ENCODE measurements around the gene ADD2.

The ADD2 gene

DNA sequence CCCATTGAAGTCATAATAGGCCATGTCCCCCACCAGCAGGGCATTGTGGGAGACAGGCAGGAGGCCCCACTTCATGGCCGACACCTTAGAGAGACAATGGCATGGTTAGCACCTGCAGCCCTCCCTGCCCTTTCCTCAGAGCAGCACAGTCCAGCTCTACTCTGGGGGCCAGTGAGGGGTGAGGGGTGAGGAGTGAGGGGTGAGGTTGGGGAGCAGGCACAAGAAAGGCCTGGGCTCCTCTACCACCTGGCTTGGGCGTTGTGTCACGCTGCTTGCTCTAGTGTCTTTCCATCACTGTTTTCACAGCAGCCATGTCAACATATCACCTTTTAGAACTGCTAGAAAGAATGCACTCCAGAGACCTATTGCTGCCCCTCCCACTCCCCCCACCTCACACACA, 77.2 kb downstream of the ADD2 start:
- Histone ChIP-seq H3K4me3 (ENCODE audit: low read depth, low read length) (no peak overlapping the region), H3K9me3 (ENCODE audit: severe bottlenecking) (no peaks in the 10 kb centered on the region), H3K36me3 (peaks cover 90% of the 10 kb centered on the region), H3K27ac (no peak overlapping the region), H3K27me3 (ENCODE audit: insufficient read depth, low read depth, severe bottlenecking) (no peaks in the 10 kb centered on the region)
- TF ChIP-seq, protein P1, sequence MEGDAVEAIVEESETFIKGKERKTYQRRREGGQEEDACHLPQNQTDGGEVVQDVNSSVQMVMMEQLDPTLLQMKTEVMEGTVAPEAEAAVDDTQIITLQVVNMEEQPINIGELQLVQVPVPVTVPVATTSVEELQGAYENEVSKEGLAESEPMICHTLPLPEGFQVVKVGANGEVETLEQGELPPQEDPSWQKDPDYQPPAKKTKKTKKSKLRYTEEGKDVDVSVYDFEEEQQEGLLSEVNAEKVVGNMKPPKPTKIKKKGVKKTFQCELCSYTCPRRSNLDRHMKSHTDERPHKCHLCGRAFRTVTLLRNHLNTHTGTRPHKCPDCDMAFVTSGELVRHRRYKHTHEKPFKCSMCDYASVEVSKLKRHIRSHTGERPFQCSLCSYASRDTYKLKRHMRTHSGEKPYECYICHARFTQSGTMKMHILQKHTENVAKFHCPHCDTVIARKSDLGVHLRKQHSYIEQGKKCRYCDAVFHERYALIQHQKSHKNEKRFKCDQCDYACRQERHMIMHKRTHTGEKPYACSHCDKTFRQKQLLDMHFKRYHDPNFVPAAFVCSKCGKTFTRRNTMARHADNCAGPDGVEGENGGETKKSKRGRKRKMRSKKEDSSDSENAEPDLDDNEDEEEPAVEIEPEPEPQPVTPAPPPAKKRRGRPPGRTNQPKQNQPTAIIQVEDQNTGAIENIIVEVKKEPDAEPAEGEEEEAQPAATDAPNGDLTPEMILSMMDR (IDR thresholded peaks at IDR 0.05; ENCODE audit: low read depth, low read length), result no peak
- peak; percentile 6 for DNase-seq

DNA sequence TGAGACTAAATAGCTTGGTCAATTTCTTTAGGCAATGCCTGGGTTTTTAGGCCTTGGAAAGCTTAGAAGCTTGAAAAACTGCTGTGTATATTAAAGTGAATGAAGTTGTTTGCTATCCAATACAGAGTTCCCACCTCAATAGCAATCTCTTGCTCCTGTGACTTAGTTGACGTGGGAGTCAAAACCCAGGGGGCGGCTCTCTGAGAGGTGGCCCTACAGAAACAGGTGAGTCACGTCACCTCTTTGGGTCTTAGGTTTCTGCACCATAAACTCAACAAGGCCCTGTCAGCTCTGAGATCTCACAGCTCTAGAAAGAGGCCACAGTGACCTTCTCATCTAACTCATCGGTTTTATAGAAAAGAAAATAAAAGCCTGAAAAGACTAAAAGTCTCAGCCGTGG, 79.6 kb downstream of the ADD2 start:
- Histone ChIP-seq H3K27ac (no peak overlapping the region), H3K27me3 (ENCODE audit: insufficient read depth, low read depth, severe bottlenecking) (no peaks in the 10 kb centered on the region), H3K4me3 (ENCODE audit: low read depth, low read length) (no peak overlapping the region), H3K36me3 (peaks cover 90% of the 10 kb centered on the region), H3K9me3 (ENCODE audit: severe bottlenecking) (no peaks in the 10 kb centered on the region)
- DNase-seq, result no peak
- TF ChIP-seq, protein P1 (IDR thresholded peaks at IDR 0.05; ENCODE audit: low read depth, low read length), result no peak

DNA sequence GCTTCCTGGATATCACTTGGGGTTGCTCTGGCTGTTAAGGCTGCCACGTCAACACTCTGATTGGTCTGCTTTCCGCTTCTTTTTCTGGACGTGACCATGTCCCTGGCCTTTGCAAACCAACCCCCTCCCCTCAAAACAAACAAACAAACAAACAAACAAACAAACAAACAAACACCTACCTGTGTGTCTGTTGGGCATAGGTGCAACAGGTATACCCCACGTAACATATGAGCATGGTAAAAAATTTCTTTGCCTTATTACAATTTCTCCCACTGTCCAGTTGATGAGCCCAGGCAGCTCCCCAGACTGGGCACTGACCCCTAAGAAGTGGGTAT, 80.6 kb downstream of the ADD2 start:
- no peaks in the 10 kb centered on the region for H3K9me3 ChIP-seq (ENCODE audit: severe bottlenecking)
- H3K27ac ChIP-seq, result peak overlapping the region; percentile 66
- H3K27me3 ChIP-seq (ENCODE audit: insufficient read depth, low read depth, severe bottlenecking), result no peaks in the 10 kb centered on the region
- peaks cover 91% of the 10 kb centered on the region for H3K36me3 ChIP-seq
- TF ChIP-seq, protein P1 (IDR thresholded peaks at IDR 0.05; ENCODE audit: low read depth, low read length), result no peak
- no peak for DNase-seq
- H3K4me3 ChIP-seq (ENCODE audit: low read depth, low read length), result no peak overlapping the region

DNA sequence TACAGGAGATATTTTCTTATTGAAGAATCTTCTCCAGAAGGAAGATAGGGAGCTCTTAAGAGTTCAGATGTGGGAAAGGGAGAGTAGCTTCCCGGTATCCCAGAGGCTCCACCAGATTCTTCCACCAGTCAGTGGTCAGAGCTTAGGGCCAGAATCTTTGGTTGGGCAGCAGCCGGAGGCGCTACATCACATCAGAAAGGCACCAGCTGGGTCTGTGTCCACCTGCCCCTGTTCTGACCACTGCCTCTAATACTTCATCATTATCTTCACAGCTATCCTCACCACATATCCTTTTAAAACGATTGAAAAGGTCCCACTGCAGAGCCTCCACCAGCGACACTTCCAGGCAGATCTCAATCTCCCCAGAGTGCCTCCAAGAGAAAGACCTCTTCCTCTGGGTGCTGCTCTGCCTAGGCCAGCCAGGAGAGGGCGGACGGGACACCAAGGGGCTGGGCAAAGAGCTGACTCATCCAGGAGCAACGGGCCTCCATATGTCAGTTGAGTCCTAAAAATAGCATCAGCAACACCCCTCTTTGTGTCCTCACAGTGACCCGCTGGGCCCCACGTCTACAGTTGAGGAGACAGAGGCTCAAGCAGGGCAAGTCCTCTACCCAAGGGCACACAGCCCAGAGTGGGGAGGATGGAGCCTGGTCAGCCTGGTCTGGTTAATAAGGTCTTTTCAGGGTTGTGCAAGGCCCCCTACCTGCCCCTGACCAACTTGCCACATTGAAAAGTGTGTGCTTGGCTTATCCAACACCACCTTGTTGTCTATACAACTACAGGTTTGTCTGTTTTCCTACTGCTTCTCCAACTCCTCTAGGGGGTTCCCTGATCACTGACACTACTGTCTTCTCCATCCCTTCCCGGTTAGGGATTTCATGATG, 81.2 kb downstream of the ADD2 start:
- peaks cover 91% of the 10 kb centered on the region for H3K36me3 ChIP-seq
- H3K27ac ChIP-seq, result peak overlapping the region; percentile 66
- TF ChIP-seq, protein P1 (IDR thresholded peaks at IDR 0.05; ENCODE audit: low read depth, low read length), result peak; percentile 90
- H3K27me3 ChIP-seq (ENCODE audit: insufficient read depth, low read depth, severe bottlenecking), result no peaks in the 10 kb centered on the region
- peak; percentile 97 for DNase-seq
- H3K4me3 ChIP-seq (ENCODE audit: low read depth, low read length), result no peak overlapping the region
- H3K9me3 ChIP-seq (ENCODE audit: severe bottlenecking), result no peaks in the 10 kb centered on the region

DNA sequence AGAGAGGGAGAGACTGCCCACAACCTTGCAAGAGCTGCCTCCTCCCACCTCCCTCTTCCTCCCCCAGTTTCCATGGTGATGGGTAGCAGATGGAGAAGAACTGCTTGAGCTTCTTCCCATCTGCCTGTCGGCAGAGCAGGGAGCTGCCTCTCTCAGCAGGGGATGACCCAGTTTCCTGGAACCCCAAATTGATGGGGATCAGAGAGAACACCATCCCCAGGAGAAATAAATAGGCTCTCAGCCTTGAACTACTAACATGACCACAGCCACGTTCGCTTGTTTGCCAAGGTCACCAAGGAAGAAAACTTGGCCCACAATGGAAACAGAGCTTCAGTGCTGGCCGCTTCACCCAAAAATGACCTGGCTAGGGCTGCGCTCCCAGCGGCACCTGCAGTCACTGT, 82.2 kb downstream of the ADD2 start:
- TF ChIP-seq, protein P1 (IDR thresholded peaks at IDR 0.05; ENCODE audit: low read depth, low read length), result no peak
- Histone ChIP-seq H3K36me3 (peaks cover 90% of the 10 kb centered on the region), H3K27ac (peak overlapping the region; percentile 66), H3K4me3 (ENCODE audit: low read depth, low read length) (no peak overlapping the region), H3K9me3 (ENCODE audit: severe bottlenecking) (no peaks in the 10 kb centered on the region), H3K27me3 (ENCODE audit: insufficient read depth, low read depth, severe bottlenecking) (no peaks in the 10 kb centered on the region)
- DNase-seq, result peak; percentile 89

Measured in WERI-Rb-1 (cell line).